H1 (cell line): Measurements from ENCODE around the gene ARHGAP32.

Experiments
- CTCF ChIP-seq, 3 experiments: IDR thresholded peaks; 1 replicate in 2 of 3; 2 replicates in 1 of 3; pipeline versions ENCODE4 v1.5.1 to v1.6.1; 2011; ENCODE audit warnings: low read length in 3 of 3, mild to moderate bottlenecking in 3 of 3, inconsistent platforms in 2 of 3, low read depth in 1 of 3, moderate library complexity in 1 of 3; ENCODE audit not compliant: insufficient read depth in 1 of 3; ENCODE audit errors: control extremely low read depth in 1 of 3
- USF2 ChIP-seq: IDR thresholded peaks from 2 replicates; pipeline ENCODE4 v1.6.1; 2011; ENCODE audit warnings: low read length, improper control_type of control experiment

GRCh38 chr11:129075757-129076156, 116.4 kb downstream of the ARHGAP32 start:
- TF ChIP-seq CTCF (IDR thresholded peaks at IDR 0.05; ENCODE audit: control extremely low read depth in 1 of 3, insufficient read depth in 1 of 3, low read depth in 1 of 3, low read length in 3 of 3) (no peak), USF2 (no peak)
